SK-N-SH treated with all-trans-retinoic acid at 6 μM for 48 hours (cell line): ENCODE measurements around the gene FGF23.
A peak's percentile ranks its signal among the peaks of the same experiment; 100 is the strongest.

Experiments
- ATAC-seq: fragments of 200-7000 bp; cut with Tn5 transposase; 3 replicates; pipeline ENCODE4 v1.9.1; 2020; ENCODE audit warnings: mild to moderate bottlenecking, moderate library complexity
- ARNTL ChIP-seq: fragments of 450-650 bp; formaldehyde crosslinking; IDR thresholded peaks from 2 replicates; pipeline ENCODE4 v1.5.0; 2020; ENCODE audit warnings: low read depth, mild to moderate bottlenecking, moderate library complexity, borderline replicate concordance
- BACH2 ChIP-seq: fragments of 250-450 bp; sonication (Bioruptor Pico); IDR thresholded peaks from 2 replicates; pipeline ENCODE4 v1.9.0; 2021; ENCODE audit warnings: mild to moderate bottlenecking, borderline replicate concordance
- CSDC2 ChIP-seq: fragments of 250-450 bp; sonication (Bioruptor Pico); IDR thresholded peaks from 2 replicates; pipeline ENCODE4 v1.5.0; 2020; ENCODE audit warnings: mild to moderate bottlenecking, moderate library complexity
- GLIS3 ChIP-seq: fragments of 250-450 bp; sonication (Bioruptor Pico); IDR thresholded peaks from 2 replicates; pipeline ENCODE4 v1.5.0; 2020; ENCODE audit warnings: mild to moderate bottlenecking, moderate library complexity
- PPARA ChIP-seq: fragments of 250-450 bp; sonication (Bioruptor Pico); IDR thresholded peaks from 2 replicates; pipeline ENCODE4 v1.5.0; 2020; ENCODE audit warnings: mild to moderate bottlenecking, borderline replicate concordance
- SNAI2 ChIP-seq: fragments of 250-450 bp; sonication (Bioruptor Pico); IDR thresholded peaks from 2 replicates; pipeline ENCODE4 v1.5.0; 2020; ENCODE audit warnings: mild to moderate bottlenecking, moderate library complexity
- TCF4 ChIP-seq: fragments of 250-450 bp; sonication (Bioruptor Pico); IDR thresholded peaks from 2 replicates; pipeline ENCODE4 v1.8.0; 2021; ENCODE audit warnings: mild to moderate bottlenecking, moderate library complexity, borderline replicate concordance
- TOX ChIP-seq: fragments of 250-450 bp; sonication (Bioruptor Pico); IDR thresholded peaks from 2 replicates; pipeline ENCODE4 v1.8.0; 2021; ENCODE audit warnings: mild to moderate bottlenecking, moderate library complexity, borderline replicate concordance
- ZFP3 ChIP-seq: fragments of 250-450 bp; sonication (Bioruptor Pico); IDR thresholded peaks from 2 replicates; pipeline ENCODE4 v1.5.0; 2020; ENCODE audit warnings: mild to moderate bottlenecking, moderate library complexity
- ZFP30 ChIP-seq: fragments of 450-650 bp; formaldehyde crosslinking; IDR thresholded peaks from 2 replicates; pipeline ENCODE4 v1.5.0; 2022; ENCODE audit warnings: mild to moderate bottlenecking, moderate library complexity
- ZNF70 ChIP-seq: fragments of 450-650 bp; formaldehyde crosslinking; IDR thresholded peaks from 2 replicates; pipeline ENCODE4 v1.5.0; 2020; ENCODE audit warnings: mild to moderate bottlenecking, moderate library complexity
- ZNF8 ChIP-seq: fragments of 450-650 bp; formaldehyde crosslinking; IDR thresholded peaks from 2 replicates; pipeline ENCODE4 v1.5.0; 2020; ENCODE audit warnings: mild to moderate bottlenecking, moderate library complexity
- TF ChIP-seq, protein P1 (sequence below): fragments of 250-450 bp; sonication (Bioruptor Pico); IDR thresholded peaks from 2 replicates; pipeline ENCODE4 v1.5.0; 2020; ENCODE audit warnings: mild to moderate bottlenecking, moderate library complexity
- TF ChIP-seq, protein P2 (sequence below): fragments of 250-450 bp; sonication (Bioruptor Pico); IDR thresholded peaks from 2 replicates; pipeline ENCODE4 v1.8.0; 2020; ENCODE audit warnings: mild to moderate bottlenecking, moderate library complexity, borderline replicate concordance
- TF ChIP-seq, protein P3 (sequence below): fragments of 250-450 bp; sonication (Bioruptor Pico); IDR thresholded peaks from 2 replicates; pipeline ENCODE4 v1.5.1; 2021; ENCODE audit warnings: mild to moderate bottlenecking, moderate library complexity
- TF ChIP-seq, protein P4 (sequence below): fragments of 250-450 bp; sonication (Bioruptor Pico); IDR thresholded peaks from 2 replicates; pipeline ENCODE4 v1.5.1; 2020; ENCODE audit warnings: low read depth, mild to moderate bottlenecking, moderate library complexity

Gene FGF23

DNA sequence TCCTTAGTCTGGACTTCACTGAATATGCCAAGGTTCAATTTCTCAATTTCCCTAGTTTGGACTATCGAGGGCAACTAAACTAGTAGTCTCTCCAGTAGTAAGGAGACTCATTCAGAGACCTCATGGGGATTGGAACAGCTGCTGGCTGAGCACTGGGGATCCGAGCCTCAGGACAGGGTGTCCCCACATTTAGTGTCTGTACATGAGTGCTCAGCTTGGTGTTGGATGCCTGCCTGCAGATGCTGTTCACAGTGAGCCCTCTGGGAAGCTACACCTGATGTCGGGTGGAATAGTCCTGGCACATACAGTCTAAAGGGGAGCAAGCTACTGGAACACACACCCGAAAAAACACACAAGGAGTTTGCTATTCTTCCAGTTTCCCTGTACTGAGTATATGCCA, 820 bp upstream of the FGF23 start (continued):
- TF ChIP-seq, protein P1, sequence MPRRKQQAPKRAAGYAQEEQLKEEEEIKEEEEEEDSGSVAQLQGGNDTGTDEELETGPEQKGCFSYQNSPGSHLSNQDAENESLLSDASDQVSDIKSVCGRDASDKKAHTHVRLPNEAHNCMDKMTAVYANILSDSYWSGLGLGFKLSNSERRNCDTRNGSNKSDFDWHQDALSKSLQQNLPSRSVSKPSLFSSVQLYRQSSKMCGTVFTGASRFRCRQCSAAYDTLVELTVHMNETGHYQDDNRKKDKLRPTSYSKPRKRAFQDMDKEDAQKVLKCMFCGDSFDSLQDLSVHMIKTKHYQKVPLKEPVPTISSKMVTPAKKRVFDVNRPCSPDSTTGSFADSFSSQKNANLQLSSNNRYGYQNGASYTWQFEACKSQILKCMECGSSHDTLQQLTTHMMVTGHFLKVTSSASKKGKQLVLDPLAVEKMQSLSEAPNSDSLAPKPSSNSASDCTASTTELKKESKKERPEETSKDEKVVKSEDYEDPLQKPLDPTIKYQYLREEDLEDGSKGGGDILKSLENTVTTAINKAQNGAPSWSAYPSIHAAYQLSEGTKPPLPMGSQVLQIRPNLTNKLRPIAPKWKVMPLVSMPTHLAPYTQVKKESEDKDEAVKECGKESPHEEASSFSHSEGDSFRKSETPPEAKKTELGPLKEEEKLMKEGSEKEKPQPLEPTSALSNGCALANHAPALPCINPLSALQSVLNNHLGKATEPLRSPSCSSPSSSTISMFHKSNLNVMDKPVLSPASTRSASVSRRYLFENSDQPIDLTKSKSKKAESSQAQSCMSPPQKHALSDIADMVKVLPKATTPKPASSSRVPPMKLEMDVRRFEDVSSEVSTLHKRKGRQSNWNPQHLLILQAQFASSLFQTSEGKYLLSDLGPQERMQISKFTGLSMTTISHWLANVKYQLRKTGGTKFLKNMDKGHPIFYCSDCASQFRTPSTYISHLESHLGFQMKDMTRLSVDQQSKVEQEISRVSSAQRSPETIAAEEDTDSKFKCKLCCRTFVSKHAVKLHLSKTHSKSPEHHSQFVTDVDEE (CRISPR knock-in tag) = no peak

DNA sequence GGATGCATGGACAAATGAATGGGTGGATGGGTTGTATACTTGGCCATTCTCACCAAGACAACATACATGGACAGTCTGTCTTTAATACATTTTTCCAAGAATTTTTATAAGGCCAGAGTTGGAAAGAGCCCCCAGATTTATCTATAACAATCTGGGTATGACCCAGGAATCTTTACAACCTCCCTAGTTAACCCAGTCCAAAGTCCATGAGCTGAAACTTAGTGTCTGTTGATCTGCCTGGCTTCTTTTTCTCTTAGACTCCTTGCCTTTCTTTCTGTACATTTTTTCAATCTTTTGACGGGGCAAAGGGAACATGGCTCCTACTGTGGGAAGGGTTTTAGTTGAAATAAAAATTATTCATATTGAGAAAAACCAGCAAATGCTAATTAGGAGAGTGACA, 740 bp downstream of the FGF23 start:
- TF ChIP-seq BACH2 (CRISPR knock-in tag) = no peak
- no peak for TF ChIP-seq GLIS3
- TF ChIP-seq PPARA (CRISPR knock-in tag) = no peak
- TF ChIP-seq TCF4 (CRISPR knock-in tag) = no peak
- TF ChIP-seq, all 23 proteins: peak for 0
- no peak for ATAC-seq

DNA sequence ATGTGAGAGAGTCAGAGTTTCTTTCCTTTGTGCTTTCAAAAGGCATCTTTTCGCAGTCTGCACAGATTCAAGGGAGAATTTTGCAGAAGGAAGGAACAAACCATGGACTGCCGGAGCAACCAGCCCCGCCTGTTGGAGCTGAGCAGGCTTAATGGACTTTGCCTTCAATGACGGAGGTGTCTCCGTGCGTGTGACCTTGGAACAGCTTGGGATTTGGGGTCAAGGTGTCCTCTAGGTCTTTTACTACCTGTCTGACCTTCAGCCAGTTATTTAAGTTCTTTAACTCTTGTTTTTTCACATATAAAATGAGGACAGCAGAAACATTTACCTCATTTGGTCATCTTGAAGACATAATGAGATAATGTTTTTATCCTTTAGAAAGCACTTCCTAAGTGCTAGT, 4.1 kb downstream of the FGF23 start:
- TF ChIP-seq TOX (CRISPR knock-in tag) (no peak), CSDC2 (CRISPR knock-in tag) (no peak)
- TF ChIP-seq, protein P2, sequence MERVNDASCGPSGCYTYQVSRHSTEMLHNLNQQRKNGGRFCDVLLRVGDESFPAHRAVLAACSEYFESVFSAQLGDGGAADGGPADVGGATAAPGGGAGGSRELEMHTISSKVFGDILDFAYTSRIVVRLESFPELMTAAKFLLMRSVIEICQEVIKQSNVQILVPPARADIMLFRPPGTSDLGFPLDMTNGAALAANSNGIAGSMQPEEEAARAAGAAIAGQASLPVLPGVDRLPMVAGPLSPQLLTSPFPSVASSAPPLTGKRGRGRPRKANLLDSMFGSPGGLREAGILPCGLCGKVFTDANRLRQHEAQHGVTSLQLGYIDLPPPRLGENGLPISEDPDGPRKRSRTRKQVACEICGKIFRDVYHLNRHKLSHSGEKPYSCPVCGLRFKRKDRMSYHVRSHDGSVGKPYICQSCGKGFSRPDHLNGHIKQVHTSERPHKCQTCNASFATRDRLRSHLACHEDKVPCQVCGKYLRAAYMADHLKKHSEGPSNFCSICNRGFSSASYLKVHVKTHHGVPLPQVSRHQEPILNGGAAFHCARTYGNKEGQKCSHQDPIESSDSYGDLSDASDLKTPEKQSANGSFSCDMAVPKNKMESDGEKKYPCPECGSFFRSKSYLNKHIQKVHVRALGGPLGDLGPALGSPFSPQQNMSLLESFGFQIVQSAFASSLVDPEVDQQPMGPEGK (CRISPR knock-in tag) = no peak

DNA sequence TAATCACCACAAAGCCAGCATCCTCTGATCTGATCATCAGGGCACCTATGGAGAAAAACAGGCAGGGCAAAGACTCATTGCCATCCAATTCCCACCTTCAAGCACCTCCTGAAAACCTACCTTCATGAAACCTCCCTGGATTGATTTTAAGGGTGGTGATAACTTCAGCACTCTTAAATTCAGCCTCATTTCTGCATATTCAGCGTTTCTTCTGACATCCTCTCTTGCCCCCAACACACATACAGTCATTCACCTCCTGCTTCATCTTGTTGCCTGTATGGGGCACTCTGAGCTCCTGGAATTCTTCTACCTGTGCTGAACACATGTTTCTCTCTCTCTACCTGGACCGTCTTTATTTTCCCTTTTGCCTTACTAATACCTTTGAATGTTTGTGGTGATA, 6.9 kb downstream of the FGF23 start:
- no peak for ATAC-seq
- TF ChIP-seq BACH2 (CRISPR knock-in tag) (no peak), ZNF8 (CRISPR knock-in tag) (no peak), ARNTL (CRISPR knock-in tag) (no peak)
- TF ChIP-seq, all 23 proteins: peak for 0

More for the DNA sequence above, 4.1 kb downstream of the FGF23 start:
- no peak for ATAC-seq

DNA sequence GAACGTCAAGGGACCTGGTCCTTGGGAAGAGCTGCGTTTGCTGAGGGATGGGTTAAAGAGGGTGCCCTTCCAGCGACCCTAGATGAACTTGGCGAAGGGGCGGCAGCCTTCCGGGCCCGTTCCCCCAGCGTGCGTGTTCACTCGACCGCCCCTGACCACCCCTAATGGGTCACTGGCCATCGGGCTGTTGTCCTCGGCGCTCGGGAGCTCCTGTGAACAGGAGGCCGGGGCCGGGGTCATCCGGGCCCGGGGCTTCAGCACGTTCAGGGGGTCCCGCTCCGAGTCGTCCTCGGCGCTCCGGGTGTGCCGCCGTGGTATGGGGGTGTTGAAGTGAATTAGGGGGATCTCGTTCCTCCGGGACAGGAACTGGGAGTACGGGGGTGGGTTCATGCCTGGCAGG, 9.2 kb downstream of the FGF23 start:
- ATAC-seq = no peak
- TF ChIP-seq ZFP30 = no peak

DNA sequence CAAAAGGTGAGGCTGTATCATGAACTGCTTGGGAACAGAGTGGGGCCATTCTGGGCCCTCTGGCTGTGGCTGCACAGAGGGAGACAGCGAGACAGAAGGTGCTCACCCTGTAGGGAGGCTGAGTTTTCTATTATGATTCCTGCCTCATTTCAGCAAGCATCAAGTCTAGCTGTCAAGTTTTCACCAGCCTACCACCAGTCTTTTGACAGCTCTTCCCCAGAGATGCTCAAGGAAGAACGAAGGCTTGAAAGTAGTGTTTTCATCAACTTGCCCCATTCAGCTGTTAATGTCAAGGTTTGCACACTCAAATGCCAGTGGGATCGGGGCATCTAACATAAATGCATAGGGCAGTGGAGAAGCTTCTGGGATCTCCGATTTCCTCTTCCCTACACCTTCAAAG, 10.0 kb downstream of the FGF23 start:
- ATAC-seq = no peak
- no peak for TF ChIP-seq ZFP30

DNA sequence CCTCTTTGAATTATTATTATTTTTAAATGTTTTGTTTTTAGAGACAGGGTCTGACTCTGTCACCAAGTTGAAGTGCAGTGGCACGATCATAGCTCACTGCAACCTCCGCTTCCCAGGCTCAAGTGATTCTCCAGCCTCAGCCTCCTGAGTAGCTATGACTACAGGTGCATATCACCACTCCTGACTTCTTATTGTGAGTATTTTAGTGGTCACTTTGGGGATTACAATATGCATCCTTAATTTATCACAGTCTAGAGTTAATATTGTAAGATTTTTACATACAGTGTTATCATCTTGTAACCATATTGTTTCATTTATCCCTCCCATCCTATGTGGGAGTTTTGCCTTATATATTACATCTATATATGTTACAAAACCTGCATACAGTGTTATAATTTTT, 13.4 kb downstream of the FGF23 start:
- no peak for TF ChIP-seq ZFP3
- TF ChIP-seq, protein P3, sequence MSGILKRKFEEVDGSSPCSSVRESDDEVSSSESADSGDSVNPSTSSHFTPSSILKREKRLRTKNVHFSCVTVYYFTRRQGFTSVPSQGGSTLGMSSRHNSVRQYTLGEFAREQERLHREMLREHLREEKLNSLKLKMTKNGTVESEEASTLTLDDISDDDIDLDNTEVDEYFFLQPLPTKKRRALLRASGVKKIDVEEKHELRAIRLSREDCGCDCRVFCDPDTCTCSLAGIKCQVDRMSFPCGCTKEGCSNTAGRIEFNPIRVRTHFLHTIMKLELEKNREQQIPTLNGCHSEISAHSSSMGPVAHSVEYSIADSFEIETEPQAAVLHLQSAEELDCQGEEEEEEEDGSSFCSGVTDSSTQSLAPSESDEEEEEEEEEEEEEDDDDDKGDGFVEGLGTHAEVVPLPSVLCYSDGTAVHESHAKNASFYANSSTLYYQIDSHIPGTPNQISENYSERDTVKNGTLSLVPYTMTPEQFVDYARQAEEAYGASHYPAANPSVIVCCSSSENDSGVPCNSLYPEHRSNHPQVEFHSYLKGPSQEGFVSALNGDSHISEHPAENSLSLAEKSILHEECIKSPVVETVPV (CRISPR knock-in tag) = no peak
- TF ChIP-seq ZFP30 = no peak
- no peak for TF ChIP-seq CSDC2 (CRISPR knock-in tag)
- TF ChIP-seq SNAI2 (CRISPR knock-in tag) = no peak
- TF ChIP-seq TOX (CRISPR knock-in tag) = no peak
- ATAC-seq = no peak

DNA sequence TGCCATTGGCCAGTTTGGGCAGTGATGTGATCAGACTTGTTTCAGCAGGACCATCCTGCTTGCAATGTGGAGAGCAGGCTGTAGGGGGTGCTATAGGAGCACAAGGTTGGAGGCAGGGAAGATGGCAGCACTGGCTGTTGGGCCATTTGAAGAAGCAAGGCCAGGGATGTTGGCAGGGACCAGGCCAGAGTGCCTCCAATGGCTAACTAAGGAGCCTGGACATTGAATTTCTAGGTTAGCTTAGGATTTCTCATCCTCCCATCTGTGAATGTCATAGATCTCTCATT, 23.5 kb downstream of the FGF23 start:
- ATAC-seq = peak; percentile 61
- TF ChIP-seq ZFP3 (no peak), BACH2 (CRISPR knock-in tag) (no peak), ZNF70 (CRISPR knock-in tag) (no peak), ZFP30 (no peak), CSDC2 (CRISPR knock-in tag) (no peak), TOX (CRISPR knock-in tag) (no peak), ZNF8 (CRISPR knock-in tag) (no peak)
- TF ChIP-seq, protein P1 (CRISPR knock-in tag) = no peak
- TF ChIP-seq, protein P4, sequence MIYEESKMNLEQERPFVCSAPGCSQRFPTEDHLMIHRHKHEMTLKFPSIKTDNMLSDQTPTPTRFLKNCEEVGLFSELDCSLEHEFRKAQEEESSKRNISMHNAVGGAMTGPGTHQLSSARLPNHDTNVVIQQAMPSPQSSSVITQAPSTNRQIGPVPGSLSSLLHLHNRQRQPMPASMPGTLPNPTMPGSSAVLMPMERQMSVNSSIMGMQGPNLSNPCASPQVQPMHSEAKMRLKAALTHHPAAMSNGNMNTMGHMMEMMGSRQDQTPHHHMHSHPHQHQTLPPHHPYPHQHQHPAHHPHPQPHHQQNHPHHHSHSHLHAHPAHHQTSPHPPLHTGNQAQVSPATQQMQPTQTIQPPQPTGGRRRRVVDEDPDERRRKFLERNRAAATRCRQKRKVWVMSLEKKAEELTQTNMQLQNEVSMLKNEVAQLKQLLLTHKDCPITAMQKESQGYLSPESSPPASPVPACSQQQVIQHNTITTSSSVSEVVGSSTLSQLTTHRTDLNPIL (CRISPR knock-in tag) = no peak
- TF ChIP-seq, protein P2 (CRISPR knock-in tag) = no peak
